HG03135 (cell line): ENCODE results near the gene ZSCAN2.
"Not testable (repeated sequence)": the region's sequence is repeated elsewhere in the genome, so short reads cannot be mapped to it uniquely, and the experiment has no call there.

ENCODE experiments used
- ATAC-seq: cut with Tn5 transposase; IDR thresholded peaks from one replicate; pipeline ENCODE4 v1.9.1; 2021; ENCODE audit warnings: mild to moderate bottlenecking, moderate library complexity; ENCODE audit not compliant: unreplicated experiment

The ZSCAN2 gene

DNA sequence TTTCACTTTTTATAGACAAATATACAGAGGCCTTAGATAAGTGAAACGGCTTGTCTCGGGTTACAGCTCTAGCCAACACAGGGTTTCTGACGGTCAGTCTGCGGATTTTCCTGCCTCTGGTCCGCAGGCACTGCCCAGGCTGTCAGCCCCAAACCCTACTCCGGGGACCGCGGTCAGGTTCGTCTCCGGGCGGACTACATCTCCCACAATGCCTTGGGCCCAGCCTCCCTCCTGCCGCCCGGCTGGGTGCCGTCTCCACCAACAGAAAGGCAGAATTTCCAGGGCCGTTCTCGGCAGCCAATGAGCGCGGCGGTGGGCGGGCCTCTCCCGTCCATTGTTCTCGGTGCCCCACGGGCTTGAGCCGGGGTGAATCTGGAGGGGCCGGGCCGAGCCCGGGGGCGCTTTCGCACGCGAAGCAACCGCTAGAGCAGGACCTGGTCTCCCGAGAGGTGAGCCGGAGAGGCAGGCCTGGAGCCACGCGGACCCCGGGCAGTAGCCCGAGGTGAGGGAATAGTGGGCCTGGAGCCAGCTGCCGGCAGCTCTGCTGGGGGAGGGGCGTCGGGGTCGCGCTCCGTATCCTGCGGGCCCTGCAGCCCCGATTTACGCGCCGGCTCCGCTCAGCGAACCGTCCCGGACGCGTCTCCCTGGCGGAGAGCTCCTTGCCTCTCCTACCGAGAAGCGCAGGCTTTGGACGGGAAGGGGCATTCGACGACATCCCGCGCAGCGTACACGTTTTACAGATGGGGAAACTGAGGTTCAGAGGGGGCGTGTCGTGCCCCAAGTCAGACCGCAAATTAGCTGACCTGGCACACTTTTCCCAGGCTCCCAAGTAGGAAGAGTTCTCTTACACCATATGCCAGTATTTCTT lies at the start of gene ZSCAN2:
ZSCAN2 (plus strand) TSS at position 323 of the 868 bp plus-strand sequence. CDS start 2,919 bp downstream, outside the sequence.
- peak; percentile 94 for ATAC-seq

GRCh38 chr15:84551624-84552023 lies 49.2 kb upstream of the ZSCAN2 start:
- ATAC-seq: not testable (repeated sequence)

GRCh38 chr15:84552896-84553295 lies 47.9 kb upstream of the ZSCAN2 start:
- no peak for ATAC-seq

- ATAC-seq: not testable (repeated sequence)
Observed at GRCh38 chr15:84556690-84557089, 44.1 kb upstream of the ZSCAN2 start.

- not testable (repeated sequence) for ATAC-seq
Observed at GRCh38 chr15:84568021-84568420, 32.8 kb upstream of the ZSCAN2 start.

DNA sequence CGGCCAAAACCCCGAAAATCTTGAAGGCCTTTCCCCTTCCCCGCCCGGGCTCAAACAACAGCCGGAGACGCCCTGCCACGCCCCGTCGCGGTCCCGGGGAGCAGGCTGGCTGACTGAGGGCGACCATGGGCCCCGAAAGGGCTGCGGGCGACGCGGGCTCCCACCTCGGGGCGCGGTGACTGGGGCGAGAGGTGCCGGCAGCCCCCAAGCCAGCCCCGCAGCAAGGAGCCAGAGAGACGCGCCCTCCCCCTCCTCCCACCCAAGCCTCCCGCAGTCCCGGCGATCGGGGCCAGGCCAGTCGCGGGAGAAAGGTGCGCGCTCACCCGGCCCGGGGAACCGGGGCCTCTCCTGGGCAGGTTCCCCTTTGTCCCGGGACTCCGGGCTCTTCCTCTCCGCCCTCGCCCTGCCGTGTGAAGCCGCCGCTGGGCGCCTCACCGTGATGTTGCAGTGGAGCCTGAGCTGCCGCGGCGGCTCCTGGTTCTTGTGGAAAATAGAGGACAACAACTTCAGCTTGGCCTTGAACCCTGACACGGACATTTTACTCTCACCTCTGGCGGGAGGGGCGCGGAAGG lies 30.6 kb upstream of the ZSCAN2 start:
- ATAC-seq: no peak

GRCh38 chr15:84572231-84572630 lies 28.6 kb upstream of the ZSCAN2 start:
- ATAC-seq: no peak

- no peak for ATAC-seq
Observed at GRCh38 chr15:84575493-84575892, 25.3 kb upstream of the ZSCAN2 start.

GRCh38 chr15:84577891-84578290 lies 22.9 kb upstream of the ZSCAN2 start:
- ATAC-seq: not testable (repeated sequence)

- not testable (repeated sequence) for ATAC-seq
Observed at GRCh38 chr15:84579261-84579721, 21.5 kb upstream of the ZSCAN2 start.

GRCh38 chr15:84581676-84582428 lies 19.0 kb upstream of the ZSCAN2 start:
- not testable (repeated sequence) for ATAC-seq

DNA sequence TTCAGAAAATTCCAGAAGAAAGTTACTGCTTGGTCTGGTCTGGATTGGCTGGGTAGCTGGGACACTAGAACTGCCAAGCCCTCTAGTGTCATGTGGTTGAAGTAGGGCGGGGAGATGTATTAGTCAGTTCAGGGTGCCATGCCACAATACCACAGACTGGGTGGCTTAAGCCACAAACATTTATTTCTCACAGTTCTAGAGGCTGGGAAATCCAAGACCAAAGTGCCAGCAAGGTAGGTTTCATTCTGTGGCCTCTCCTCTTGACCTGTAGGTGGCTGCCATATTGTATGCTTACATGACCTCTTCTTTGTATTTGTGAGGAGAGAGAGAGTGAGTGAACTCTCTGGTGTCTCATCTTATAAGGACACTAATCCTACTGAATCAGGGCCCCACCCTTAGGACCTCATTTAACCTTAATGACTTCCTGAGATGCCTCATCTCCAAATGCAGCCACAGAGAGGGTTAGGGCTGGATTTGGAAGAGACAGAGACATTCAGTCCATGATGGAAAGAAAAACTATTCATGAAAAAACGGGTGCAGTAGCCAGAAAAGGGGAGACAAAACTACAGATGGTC lies 18.1 kb upstream of the ZSCAN2 start:
- no peak for ATAC-seq

- not testable (repeated sequence) for ATAC-seq
Observed at GRCh38 chr15:84583921-84584320, 16.9 kb upstream of the ZSCAN2 start.

GRCh38 chr15:84586696-84587095 lies 14.1 kb upstream of the ZSCAN2 start:
- no peak for ATAC-seq

DNA sequence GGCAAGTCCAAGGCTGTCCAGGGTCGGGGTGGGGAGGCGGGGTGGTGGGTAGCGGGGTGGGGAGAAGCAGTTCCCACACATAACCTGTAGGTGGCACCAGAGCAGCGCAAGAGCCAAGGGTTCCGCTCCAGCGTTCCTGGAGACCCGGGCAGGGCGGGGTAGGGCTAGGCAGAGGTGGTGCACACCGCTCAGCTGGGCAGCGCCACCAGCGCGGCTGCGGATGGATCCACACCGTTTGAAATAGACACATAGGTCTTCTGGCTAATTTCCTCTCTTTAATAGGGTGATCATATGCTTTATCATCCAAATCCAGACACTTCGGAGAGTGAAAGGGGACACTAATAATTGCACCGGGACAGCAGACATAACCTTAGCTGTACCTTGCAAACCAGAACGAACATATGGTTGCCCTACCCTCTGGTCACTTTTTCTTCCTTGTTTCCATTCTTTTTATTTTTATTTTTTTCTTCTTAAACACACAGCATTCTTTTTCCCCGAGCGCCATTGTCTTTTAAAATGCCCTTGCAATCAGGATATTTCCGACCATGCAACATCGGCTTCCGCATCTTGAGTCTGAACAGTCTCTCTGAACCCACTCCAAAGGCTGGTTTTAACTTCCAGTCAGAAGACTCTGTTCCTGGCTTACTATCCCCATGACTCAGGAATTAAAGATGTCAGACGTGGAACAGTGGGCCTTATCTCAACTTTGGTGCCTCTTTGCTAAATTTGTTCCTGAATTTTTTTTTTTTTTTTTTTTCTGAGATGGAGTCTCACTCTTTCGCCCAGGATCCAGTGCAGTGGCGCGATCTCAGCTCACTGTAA lies 12.5 kb upstream of the ZSCAN2 start:
- peak; percentile 95 for ATAC-seq

GRCh38 chr15:84590406-84590805 lies 10.4 kb upstream of the ZSCAN2 start:
- ATAC-seq: no peak

DNA sequence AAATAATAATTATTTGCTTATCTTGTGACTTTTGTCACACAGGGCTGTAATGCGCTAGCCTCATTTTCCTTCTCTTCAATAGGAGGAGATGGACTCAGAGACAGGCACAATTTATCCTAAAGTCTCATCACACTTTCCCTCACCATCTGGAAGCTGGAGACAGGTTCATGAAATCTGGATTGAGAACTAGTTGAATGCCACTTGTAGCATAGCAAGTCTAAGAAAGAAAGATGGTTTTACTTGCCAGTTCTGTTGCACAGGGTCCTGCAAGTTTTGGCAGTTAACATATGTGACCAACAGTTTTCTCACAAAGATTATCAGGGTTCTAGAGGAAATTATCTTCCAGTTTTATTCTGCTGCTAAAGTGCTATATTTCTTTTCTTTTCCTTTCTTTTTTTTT lies 9.0 kb upstream of the ZSCAN2 start:
- no peak for ATAC-seq

GRCh38 chr15:84594617-84595290 lies 6.1 kb upstream of the ZSCAN2 start:
- no peak for ATAC-seq

DNA sequence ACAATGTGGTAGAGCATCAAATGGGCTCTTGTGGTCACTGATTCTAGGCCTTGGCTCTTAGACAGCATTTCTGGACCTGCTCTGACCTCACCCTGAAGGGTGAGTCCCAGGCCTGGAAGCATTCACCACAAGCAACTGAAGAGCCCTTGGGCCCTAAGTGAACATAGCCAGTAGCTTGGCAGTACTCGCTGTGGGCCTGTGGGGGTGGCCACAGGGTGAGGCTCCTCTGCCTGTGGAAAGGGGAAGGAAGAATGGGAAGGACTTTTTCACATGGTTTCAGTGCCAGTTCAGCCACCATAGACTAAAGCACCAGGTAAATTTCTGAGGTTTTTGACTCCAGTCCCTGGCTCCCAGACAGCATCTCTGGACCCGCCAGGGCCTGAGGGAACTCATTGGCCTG lies 5.1 kb upstream of the ZSCAN2 start:
- no peak for ATAC-seq

DNA sequence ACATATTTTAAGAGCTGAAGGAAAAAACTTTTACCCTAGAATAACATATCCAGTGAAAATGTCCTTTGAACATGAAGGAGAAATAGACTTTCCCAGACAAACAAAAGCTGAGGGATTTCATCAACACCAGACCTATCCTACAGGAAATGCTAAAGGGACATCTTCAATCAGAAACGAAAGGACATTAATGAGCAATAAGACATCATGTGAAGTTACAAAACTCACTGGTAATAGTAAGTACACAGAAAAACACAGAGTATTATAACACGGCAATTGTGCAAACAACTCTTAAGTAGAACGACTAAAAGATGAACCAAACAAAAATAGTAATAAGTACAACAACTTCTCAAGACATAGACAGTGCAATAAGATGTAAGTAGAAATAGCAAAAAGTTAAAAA lies 3.5 kb upstream of the ZSCAN2 start:
- no peak for ATAC-seq
